Measurements from ENCODE around the gene KIAA1191. TPM values are rescaled to one million over a fixed set of nuclear protein-coding genes. Genes with fewer than 3 reads are reported as not detected.

KIAA1191 gene
- total RNA-seq, 1 experiment from 2014 or later: 128 TPM

GRCh38 chr5:176352116-176352878 lies 9.3 kb downstream of the KIAA1191 start:
- no peak overlapping the region for H3K27ac Mint-ChIP-seq

More at GRCh38 chr5:176352116-176352878, 9.3 kb downstream of the KIAA1191 start:
- Histone ChIP-seq H2AFZ (ENCODE audit: low read length) (no peak overlapping the region), H4K20me1 (ENCODE audit: control insufficient read depth, insufficient read depth, insufficient read length) (no peaks in the 10 kb centered on the region), H3K23me2 (ENCODE audit: insufficient read length, low read depth, low read length, poor library complexity, severe bottlenecking) (no peaks in the 10 kb centered on the region), H3K79me1 (ENCODE audit: insufficient read depth, low read depth, low read length, poor library complexity, severe bottlenecking) (peaks cover 3% of the 10 kb centered on the region), H2BK5ac (ENCODE audit: insufficient read length, low read length) (no peak overlapping the region), H3K56ac (ENCODE audit: insufficient read length, low read depth, low read length) (no peak overlapping the region), H3K18ac (ENCODE audit: insufficient read length, low read depth, low read length) (no peak overlapping the region), H3K4me1 (ENCODE audit: insufficient read depth, low read length) (no peaks in the 10 kb centered on the region), H3K27me3 (ENCODE audit: insufficient read depth, low read length) (no peaks in the 10 kb centered on the region), H3T11ph (ENCODE audit: low read length) (no peak overlapping the region), H2BK15ac (ENCODE audit: low read depth, low read length) (no peak overlapping the region), H2AK5ac (ENCODE audit: insufficient read length, low read length) (no peak overlapping the region), H3K23ac (ENCODE audit: insufficient read length, low read depth, low read length) (no peak overlapping the region), H4K8ac (replicated peaks; ENCODE audit: insufficient read length, low read depth, low read length) (no peak overlapping the region), H3K9me3 (ENCODE audit: control insufficient read depth, low read depth, low read length) (no peaks in the 10 kb centered on the region), H2BK20ac (ENCODE audit: low read depth, low read length, poor library complexity, severe bottlenecking) (no peak overlapping the region), H2BK120ac (ENCODE audit: low read depth, low read length, poor library complexity, severe bottlenecking) (no peak overlapping the region), H3K79me2 (ENCODE audit: insufficient read depth, low read length) (no peaks in the 10 kb centered on the region), H3K4me2 (ENCODE audit: insufficient read depth, insufficient read length, low read length) (no peak overlapping the region), H3K9ac (ENCODE audit: extremely low read depth, insufficient read length, low read length) (no peak overlapping the region), H4K91ac (ENCODE audit: insufficient read length, low read depth, low read length) (no peak overlapping the region), H3K14ac (ENCODE audit: insufficient read depth, low read length) (no peak overlapping the region), H3K4ac (ENCODE audit: low read depth, low read length) (no peak overlapping the region), H3K27ac (ENCODE audit: insufficient read length, low read depth, low read length) (no peak overlapping the region), H4K5ac (ENCODE audit: insufficient read length, low read depth, low read length) (no peak overlapping the region), H2BK12ac (ENCODE audit: insufficient read length, low read depth, low read length) (no peak overlapping the region)
- Mint-ChIP-seq H3K4me1 (peaks cover 0 to 4% of the 10 kb centered on the region in 2 experiments; a peak in 2 of 4 replicates), H3K36me3 (ENCODE audit: insufficient read depth in 1 of 3, low read depth in 3 of 3) (peaks cover 42 to 99% (median 85%) of the 10 kb centered on the region in 3 experiments), H3K27me3 (ENCODE audit: low read depth) (no peaks in the 10 kb centered on the region), H3K9me3 (no peaks in the 10 kb centered on the region), H3K4me3 (no peak overlapping the region)
- no CpG with 5 or more reads among the region's 5 CpGs for WGBS (ENCODE audit: extremely low coverage, insufficient read length, low lambda C conversion rate)
- DNase-seq: no peak
- TF ChIP-seq CTCF (conservative IDR thresholded peaks at IDR 0.05): no peak

Measured in H9 (cell line).